Bronchial epithelial cell (primary cell): Measurements from ENCODE around the gene TMPRSS3. TPM values are rescaled to one million over a fixed set of nuclear protein-coding genes. Genes with fewer than 3 reads are reported as not detected.

Source experiments
- DNase-seq: peaks from one replicate; pipeline ENCODE4 v3.0.0-alpha.2; 2010; ENCODE audit warnings: low read depth
- FAIRE-seq: peaks from 2 replicates; lab custom pipeline; 2011; peaks lifted over from hg19 to GRCh38; lab: Jason Lieb, UNC
- H3K27me3 ChIP-seq: 2 replicates; pipeline ENCODE4 v1.5.1; 2011; ENCODE audit warnings: low read length; ENCODE audit not compliant: control insufficient read depth, insufficient read depth
- H3K36me3 ChIP-seq: 2 replicates; pipeline ENCODE4 v1.5.1; 2011; ENCODE audit warnings: low read length; ENCODE audit not compliant: control insufficient read depth, insufficient read depth
- H3K4me3 ChIP-seq: 2 replicates; pipeline ENCODE4 v1.5.1; 2011; ENCODE audit warnings: mild to moderate bottlenecking, low read depth, low read length, control low read depth
- CTCF ChIP-seq: IDR thresholded peaks from 2 replicates; pipeline ENCODE4 v1.5.1; 2011; ENCODE audit warnings: mild to moderate bottlenecking, moderate library complexity, low read length, control low read depth, inconsistent platforms; ENCODE audit not compliant: insufficient read depth, severe bottlenecking
- total RNA-seq: library from RNA; depleted of rRNA; stranded (reverse); fragments of >200 nt; gene quantifications from 2 replicates; pipeline ENCODE4 v1.2.1, GENCODE V29; 2014

The TMPRSS3 gene
- total RNA-seq, 1 donor from 2014 or later: under 0.01 TPM

- H3K36me3 ChIP-seq: no peaks in the 10 kb centered on the region
- peaks cover 14% of the 10 kb centered on the region for H3K27me3 ChIP-seq
- no peak for DNase-seq
- no peak overlapping the region for H3K4me3 ChIP-seq
- no peak for TF ChIP-seq CTCF
- no peak for FAIRE-seq
Measured at GRCh38 chr21:42374457-42374856, 21.4 kb downstream of the TMPRSS3 start.

- FAIRE-seq (no peak), DNase-seq (no peak)
- Histone ChIP-seq H3K27me3 (peaks cover 14% of the 10 kb centered on the region), H3K4me3 (no peak overlapping the region), H3K36me3 (no peaks in the 10 kb centered on the region)
- TF ChIP-seq CTCF: no peak
Measured at GRCh38 chr21:42373908-42374455, 21.9 kb downstream of the TMPRSS3 start.

GRCh38 chr21:42373196-42373907 is 22.5 kb downstream of the TMPRSS3 start:
- DNase-seq: no peak
- H3K4me3 ChIP-seq: no peak overlapping the region
- no peak for FAIRE-seq
- peaks cover 14% of the 10 kb centered on the region for H3K27me3 ChIP-seq
- no peaks in the 10 kb centered on the region for H3K36me3 ChIP-seq
- TF ChIP-seq CTCF: no peak

GRCh38 chr21:42370894-42371654 is 24.8 kb downstream of the TMPRSS3 start:
- Histone ChIP-seq H3K27me3 (peaks cover 5% of the 10 kb centered on the region), H3K4me3 (no peak overlapping the region), H3K36me3 (no peaks in the 10 kb centered on the region)
- no peak for TF ChIP-seq CTCF
- no peak for DNase-seq
- peak; percentile 70 for FAIRE-seq

- Histone ChIP-seq H3K27me3 (no peaks in the 10 kb centered on the region), H3K4me3 (no peak overlapping the region), H3K36me3 (no peaks in the 10 kb centered on the region)
- no peak for FAIRE-seq
- no peak for DNase-seq
- TF ChIP-seq CTCF: no peak
Measured at GRCh38 chr21:42369821-42370220, 26.0 kb downstream of the TMPRSS3 start.
